NCI-H187 treated with DMSO at 0.1 percent for 48 hours (cell line): ENCODE data around the gene NLRP1.

Experiments
- DNase-seq: peaks from one replicate; lab custom pipeline; 2025; lab: John Stamatoyannopoulos, UW

Gene NLRP1

DNA sequence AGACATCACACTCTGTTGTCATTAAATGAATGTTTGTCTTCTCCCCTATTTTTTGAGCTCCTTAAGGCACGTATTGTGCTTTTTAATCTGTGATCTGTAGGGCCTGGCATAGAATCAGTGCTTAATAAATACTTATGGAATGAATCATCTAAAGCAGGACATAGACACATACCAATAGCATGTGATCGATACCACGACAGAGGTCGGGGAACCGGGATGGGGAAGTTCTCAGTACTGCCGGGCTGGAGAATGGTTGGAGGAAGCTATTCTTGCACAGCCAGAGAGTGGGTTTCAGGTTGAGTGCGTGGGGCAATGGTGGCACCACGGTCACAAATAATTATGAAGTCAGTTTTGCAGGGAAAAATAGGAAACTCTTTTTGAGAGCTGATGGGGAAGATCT, 26.8 kb downstream of the NLRP1 start:
- DNase-seq, result no peak

DNA sequence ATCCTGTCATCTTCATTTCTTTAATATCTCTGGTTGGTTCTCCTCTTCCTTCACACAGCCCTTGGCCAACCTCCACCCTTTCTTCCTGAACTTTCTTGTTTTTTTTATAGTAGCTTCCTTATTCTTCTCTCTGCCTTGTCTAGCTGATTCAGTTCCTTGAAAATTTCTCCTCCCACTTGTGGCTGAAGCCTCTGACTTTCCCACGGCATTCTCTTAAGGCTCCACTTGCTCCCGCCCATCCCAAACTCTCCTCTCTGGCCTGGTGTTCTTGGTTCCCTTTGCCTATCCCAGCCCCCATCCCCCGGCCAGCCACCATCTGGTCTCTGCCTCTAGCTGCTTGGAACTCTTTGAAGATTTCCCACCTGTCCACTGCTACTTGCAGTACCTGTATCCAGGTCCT, 29.1 kb downstream of the NLRP1 start:
- no peak for DNase-seq

DNA sequence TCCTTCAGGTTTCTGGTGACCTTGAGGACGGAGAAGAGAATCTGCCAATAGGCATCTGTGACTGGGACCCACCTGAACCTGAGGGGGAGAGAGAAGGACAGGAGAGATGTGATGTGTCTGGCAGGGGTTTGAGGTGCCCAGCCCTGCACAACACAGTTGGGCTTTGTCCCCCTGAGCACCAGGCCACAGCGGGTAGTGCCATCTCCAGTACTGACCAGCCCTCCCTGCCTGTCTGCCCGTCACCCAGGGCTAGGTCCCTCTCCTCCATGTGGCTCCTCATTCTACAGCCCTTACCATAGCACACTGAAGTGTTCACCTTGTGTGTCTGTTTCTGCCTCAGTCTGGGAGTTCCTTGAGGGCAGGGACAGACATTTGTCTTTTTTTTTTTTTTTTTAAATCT, 30.8 kb downstream of the NLRP1 start:
- DNase-seq, result no peak

DNA sequence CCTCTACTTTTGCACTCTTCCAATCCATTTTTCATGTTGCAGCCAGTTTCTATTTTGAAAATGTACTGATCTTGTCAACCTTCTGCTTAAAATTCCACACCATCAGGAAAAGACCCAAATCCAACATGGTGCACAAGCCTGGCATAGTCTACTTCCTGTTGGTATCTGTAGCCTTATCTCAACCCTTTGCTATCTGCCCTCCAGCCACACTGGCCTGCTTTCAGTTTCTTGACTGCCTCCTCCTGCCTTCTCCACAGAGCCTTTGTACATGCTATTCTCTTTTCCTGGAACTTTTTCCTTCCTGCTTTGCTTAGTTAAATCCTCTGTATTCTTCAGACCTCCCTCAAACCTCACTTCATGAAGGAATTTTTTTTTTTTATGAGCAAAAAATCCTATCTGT, 31.5 kb downstream of the NLRP1 start:
- no peak for DNase-seq

DNA sequence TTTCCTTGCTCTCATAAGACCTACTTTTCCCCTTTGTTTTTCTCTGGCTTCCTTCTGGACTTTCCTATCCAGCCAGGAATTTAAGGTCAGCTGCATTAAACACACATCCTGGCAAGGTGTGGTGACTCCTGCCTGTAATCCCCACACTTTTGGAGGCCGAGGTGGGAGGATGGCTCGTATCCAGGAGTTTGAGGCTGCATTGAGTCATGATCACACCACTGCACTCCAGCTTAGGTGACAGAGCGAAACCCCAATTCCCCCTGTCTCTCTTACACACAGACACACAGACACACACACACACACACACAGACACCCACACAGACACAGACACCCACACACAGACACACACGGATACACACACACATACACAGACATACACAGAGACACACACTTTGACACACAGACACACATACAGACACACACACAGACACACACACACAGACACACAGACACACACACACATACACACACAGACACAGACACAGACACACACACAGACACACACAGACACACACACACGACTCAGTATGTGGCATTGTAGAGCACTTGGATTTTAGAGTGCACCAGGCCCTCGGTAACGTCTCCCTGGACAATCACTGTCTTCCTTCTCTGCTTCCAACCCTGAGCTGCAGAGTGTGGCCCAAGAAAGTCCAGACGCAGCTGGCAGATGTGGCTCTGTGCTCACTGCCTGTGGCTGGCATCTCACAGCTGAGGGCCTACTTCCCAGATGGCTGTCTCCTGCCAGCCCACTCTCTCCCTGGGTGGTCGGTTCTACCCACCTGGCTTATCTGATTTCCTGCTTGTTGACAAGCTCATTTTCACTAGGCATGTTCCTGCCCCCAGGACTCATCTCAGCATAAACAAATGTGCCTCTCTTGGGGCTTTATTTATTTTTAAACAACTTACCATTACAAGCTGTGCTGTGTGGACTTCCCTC, 39.0 kb downstream of the NLRP1 start:
- DNase-seq, result no peak

DNA sequence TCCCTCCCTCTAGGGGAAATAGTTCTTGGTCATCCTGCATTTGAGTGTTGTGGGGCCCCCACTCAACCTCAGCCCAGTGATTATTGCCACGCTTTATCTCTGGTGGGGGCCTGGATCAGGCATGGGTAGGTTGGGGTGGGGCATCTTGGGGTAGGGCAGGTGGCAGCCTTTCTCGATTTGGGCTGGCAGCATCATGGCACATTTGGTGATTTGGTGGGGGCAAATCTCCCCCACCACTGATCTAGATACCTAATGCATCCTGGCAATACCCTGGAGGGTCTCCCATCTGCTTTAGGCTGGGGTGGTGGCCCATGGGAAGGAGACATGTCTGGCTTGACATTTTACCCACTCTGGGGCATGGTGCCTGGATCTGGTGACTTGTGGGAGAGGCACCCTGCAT, 40.2 kb downstream of the NLRP1 start:
- DNase-seq, result no peak

DNA sequence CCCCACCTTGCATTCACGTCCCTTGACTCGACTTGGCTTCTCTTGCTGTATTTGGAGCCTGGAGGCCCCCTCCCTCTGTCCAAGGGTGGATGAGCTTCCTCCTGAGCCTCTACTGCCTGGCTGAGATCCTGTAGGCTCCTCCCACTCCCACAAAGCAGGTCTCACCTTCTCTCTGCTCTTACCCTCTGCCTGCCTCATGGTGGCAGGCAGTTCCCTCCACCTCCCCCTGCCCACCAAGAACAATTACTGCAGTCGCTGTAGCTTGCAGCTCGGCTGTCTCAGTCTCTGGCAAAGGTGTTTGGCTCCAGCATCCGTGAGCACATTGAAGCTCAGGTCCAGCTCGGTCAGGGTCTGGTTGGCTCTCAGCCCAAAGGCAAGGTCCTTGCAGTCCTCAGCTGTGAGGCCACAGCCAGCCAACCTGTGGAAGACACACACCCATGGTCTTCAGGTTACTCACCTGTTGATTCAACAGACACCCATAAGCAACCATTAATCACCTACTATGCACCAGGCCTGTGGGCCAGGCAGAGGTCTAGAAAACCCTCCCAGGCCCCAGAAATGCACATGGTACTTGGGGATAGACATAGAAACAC, 42.6 kb downstream of the NLRP1 start:
- no peak for DNase-seq

DNA sequence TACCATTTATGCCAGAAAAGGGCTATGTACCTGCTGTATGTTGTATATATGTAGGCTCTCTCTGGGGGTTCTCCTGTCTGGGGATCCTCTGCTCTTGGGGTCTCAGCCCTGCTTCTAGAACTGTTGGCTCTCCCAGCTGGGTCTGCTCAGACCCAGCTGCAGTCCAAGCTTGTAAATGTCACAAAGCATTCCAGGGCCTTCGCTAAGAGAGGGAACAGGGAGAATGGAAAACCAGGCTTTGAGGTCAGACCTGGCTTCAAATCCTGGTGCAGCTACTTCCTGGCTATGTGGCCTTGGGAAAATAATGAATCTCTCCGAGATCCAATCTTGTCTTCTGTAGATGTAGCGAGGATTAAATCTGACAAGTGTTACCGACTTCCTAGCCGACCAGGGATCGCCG, 44.0 kb downstream of the NLRP1 start:
- no peak for DNase-seq

DNA sequence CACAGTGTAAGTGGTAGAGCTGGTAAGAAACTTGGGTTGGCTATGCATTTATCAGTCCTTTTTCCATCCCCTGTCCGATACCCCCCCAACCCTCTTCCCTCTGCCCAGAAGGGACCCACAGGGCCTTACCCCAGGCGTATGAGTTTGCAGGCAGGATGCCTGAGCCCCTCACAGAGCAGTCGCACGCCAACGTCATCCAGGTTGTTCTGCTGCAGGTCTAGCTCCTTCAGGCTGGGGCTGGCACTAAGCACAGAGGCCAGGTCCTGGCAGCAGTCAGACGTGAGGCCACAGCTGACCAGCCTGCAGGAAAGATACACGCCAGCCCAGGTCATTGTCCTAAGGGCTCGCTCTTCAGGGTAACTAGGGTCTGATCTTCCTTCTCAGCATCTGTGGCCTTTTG, 45.0 kb downstream of the NLRP1 start:
- DNase-seq, result no peak

DNA sequence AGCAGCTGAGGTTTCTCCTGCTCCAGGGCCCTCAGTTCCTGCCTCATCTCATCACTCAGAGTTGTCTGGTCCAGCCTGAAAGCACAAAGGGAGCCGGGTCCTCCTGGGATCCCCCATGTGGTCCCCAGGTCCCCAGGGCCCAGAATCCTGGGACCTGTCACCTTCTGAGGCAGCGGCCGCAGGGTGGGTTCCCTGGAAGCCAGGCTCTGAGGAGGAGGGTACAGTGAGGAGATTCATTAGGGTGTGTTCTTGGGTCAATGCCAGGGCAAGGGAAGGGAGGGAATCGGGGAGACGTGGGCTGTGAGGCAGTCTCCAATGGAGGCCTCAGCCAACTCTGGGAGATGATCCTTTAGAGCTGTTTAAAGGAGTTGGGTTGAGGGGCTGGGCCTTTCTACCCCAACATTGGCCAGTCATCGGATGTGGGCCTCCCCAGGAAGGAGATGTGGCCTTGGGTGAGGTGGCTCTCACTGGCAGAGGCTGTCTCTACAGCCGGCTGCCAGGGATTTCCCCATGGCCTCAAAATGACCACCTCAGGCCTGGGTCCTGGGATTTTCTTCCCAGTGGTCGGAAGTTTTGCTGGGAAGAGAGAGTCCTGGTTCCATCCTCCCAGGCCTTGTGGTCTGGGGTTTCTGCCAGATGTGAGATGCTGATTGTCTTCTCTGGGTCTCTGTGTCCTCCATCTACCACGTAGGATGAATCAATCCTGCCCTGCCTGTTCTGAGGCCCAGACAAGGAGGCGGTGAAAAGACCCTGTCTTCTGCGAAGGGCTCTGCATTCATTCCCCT, 47.3 kb downstream of the NLRP1 start:
- no peak for DNase-seq

DNA sequence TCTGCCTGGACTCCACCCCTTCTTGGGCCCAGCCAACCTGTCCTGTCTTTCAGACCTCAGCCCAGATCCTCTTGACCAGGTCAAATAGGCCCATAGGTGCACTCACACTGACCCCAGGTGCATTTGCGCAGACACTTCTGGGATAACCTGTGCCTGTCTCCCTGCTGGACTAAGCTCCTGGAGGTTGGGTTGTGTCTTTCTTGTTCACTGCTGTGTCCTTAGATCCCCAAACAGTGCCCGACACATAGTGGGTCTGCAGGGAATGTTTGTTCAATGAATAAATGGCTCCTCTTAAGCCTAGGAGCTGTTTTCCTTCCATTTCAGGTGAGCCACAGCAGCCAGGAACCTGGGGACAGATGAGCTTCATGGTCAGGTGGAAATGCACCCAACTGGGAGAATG, 48.9 kb downstream of the NLRP1 start:
- DNase-seq, result no peak

DNA sequence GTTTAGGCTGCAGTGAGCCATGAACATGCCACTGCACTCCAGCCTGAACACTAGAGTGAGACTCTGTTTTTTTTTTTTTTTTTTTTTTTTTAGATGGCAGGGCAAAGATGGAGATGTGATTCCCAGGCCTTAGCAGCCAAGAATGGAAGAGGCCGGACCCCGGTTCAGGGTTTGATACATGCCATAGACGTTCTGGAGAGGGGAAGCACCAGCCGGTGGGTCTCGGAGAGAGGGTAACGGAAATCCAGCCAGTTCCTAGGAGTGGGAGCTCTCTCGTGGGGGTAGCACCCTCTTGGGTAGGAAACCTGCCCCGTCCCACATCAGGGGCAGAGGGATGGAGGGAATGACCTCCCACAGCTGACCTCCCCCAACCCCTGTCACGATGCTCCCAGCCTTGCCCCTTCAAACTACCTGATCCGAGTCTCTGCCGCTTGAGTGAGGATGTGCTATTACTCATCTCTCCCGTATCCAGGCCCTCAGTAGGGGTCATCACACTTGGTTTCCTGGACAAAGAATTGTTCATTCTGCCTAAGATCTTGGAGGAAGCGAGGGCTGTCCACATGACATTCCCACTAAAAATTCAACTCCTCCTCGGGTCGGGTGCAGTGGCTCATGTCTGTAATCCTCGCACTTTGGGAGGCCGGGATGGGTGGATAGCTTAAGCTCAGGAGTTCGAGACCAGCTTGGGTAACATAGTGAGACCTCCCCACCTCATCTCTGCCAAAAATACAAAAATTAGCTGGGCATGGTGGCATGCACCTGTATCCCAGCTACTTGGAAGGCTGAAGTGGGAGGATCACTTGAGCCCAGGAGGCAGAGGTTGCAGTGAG, 50.6 kb downstream of the NLRP1 start:
- no peak for DNase-seq

DNA sequence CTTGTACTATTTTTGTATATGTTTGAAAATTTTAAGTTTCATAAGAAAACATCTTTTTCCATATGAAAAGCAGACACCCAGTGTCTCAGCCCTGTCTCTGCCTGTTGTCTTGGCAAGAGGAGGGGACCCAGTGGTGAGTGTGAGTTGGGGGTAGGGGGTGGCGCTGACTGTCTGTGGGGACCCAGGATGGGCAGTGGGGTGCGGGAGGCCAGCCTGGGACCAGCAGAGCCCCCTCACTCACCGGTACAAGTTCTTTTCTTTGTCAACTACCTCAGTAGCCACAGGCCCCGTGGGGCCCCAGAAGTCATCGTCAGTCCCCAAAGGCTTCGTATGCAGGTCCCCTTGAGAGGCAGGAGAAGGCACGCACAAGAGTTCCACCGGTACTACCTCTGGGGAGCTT, 51.7 kb downstream of the NLRP1 start:
- no peak for DNase-seq

DNA sequence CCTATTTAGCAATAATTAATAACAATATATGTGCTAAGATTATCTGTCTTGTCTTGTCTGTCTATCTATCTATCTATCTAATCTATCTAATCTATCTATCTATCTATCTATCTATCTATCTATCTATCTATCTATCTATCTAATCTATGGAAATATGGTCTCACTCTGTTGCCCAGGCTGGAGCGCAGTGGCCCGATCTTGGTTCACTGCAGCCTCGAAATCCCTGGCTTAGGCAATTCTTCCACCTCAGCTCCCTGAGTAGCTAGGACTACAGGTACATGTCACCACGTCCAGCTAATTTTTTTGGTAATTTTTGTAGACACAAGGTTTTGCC, 53.3 kb downstream of the NLRP1 start:
- no peak for DNase-seq

DNA sequence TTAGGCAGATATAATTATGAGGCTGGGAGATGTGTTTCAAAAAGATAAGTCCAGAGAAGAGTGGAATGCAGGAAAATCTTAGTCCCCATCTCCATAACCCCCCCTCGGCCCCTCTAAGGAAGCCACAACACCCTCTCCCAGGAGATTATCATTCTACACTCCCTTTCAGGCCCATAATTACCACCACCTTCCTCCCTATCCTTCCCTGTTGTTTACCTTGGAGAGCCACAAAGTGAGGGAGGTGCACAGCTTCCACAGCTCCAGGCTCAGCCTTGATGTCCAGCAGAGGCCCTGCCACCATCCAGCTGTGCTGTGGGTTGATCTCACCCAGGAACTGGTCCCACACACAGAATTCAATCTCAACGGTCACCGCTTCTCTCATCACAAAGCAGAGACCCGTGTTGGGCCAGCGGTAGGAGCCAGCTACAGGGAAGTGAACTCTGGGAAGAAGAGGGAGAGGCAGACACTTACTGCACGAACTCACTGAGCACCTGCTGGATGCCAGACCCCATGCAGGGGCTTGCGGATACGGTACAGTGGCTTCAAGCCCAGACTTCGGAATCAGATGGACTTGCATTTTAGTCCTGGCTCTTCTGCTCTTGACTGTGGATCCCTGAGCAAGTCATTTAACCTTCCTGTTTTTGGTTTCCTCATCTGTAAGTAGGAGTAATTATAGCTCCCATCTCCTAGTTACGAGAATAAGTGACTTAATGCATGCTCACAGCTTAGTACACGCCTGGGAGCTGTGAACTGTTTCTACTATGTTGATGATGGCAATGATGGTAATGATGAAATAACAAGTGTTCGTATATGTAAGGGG, 53.8 kb downstream of the NLRP1 start:
- DNase-seq, result no peak

DNA sequence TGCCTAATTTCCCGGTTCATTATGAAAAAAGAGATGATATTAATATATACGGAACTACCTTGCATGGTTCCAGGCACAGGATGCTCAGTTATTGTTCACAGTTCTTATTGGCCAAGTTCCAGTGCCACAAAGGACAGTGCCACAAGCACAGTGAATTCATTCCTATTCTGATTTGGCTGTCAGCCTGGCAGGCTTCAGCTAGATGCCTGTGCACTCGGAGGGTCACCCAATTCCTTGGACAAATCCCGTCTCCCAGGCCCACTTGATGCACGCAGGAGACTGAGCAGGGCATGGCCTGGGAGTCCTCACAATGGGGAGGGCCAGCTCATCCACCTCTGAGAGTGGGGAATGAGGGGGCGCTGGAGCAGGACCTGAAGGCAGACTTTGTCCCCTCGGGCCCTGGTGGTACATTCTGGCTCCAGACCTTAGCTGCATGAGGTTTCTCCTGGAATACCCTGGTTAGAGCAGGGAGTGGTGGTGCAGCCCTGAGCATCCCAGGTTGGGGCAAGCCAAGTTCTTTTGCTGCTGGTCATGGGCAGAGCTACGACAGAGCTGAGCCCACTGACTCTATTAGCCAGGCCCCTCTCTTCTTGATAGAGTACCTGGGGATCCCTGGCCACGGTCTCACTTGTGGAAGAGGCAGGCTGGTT, 56.6 kb downstream of the NLRP1 start:
- DNase-seq, result no peak

DNA sequence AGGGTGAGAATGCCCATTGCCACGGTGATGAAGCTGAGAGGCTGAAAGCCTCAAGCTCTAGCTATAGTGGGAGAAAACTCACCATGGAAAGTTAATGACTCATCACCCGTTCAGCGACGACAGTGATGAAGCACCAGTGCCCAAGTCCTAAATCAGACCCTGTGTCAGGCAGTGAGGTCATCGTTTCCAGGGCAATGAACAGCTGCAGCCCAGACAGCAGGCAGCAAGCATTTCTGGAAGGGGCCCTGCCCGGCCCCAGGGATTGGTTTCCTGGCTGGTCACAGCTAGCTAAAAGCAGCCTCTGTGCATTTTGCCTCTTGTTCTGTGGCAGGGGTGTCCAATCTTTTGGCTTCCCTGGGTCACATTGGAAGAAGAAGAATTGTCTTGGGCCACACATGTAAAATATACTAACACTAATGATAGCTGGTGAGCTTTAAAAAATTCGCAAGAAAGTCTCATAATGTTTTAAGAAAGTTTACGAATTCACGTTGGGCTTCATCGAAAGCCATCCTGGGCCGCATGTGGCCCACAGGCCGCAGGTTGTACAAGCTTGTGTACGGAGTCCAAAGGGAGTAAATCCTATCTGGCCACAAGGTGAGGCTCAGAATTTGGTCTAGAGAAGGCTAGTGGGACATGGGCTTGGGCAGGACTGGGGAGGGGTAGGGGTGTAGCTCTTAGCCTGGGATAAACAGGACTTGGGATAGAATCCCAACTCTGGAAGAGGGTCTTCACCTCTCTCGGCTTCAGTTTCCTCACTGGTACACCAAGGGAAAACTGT, 57.3 kb downstream of the NLRP1 start:
- DNase-seq, result peak; percentile 0

DNA sequence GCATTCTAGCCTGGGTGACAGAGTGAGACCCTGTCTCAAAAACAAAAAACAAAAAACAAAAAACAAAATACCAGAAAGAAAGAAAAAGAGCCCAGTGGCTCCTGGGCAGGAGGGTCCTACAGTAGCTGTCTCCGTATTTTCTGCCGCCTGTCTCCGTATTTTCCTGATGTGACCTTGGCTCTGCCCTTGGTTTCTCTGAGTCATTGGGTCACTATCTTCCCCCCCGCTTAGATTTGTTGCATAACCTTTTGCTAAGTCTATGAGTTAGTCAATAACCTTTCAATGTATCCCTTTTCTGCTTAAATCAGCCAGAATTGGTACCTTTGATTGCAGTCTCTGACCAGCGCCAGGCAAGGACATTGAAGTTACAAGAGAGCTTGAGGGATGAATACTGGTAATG, 61.1 kb downstream of the NLRP1 start:
- DNase-seq, result no peak

DNA sequence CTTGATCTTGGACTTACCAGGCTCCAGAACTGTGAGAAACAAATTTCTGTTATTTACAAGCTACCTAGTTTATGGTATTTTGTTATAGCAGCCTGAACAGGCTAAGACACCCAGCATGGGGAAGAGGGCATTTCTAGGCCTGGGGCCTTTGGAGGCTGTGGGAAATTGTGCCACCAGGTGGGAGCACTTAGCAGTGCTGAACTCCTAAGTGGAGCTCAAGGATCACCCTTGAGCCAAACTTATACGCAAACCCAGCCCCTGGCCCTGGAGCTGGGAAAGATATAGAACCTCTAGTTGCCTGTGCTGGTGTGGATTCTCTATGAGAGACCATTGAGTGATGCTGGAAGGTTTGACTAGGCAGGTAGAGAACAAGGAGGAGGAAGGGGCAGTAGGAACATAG, 61.8 kb downstream of the NLRP1 start:
- DNase-seq, result no peak
